CD4-positive, alpha-beta T cell (primary cell): ENCODE results near the gene PTPN3. TPM values are rescaled to one million over a fixed set of nuclear protein-coding genes. Genes with fewer than 3 reads are reported as not detected.

Experiments
- ATAC-seq: fragments of 200-7000 bp; cut with Tn5 transposase; one replicate; pipeline ENCODE4 v1.10.0; 2022; ENCODE audit warnings: mild to moderate bottlenecking; ENCODE audit not compliant: poor library complexity
- CTCF ChIA-PET: fragments of 350-600 bp; sonication (Branson Sonifier 250); formaldehyde crosslinking; loops from one replicate; lab custom pipeline; 2021; ENCODE audit warnings: antibody characterized with exemption, inconsistent platforms; lab: Charles Lee
- POLR2A ChIA-PET: fragments of 350-600 bp; sonication (Branson Sonifier 250); formaldehyde crosslinking; loops from one replicate; lab custom pipeline; 2021; ENCODE audit warnings: antibody characterized with exemption, inconsistent platforms; lab: Charles Lee
- DNase-seq, 14 experiments: peaks; one replicate each; pipeline ENCODE4 v3.0.0-alpha.2; 2013 to 2020; ENCODE audit warnings: mixed read lengths in 2 of 14
- H3K27ac ChIP-seq, 2 donors: one replicate each; pipeline versions ENCODE4 v1.5.1 to v1.7.0; 2013; ENCODE audit warnings: low read length in 2 of 2, low read depth in 1 of 2, mild to moderate bottlenecking in 1 of 2
- H3K27me3 ChIP-seq, 2 experiments: 1 replicate in 1 of 2; 2 replicates in 1 of 2; pipeline versions ENCODE4 v1.6.1 to v1.7.0; 2013; ENCODE audit warnings: low read length in 2 of 2, control low read depth in 1 of 2, mild to moderate bottlenecking in 1 of 2, moderate library complexity in 1 of 2; ENCODE audit not compliant: insufficient read depth in 2 of 2, control insufficient read depth in 1 of 2
- H3K36me3 ChIP-seq: one replicate; pipeline ENCODE4 v1.6.1; 2013; ENCODE audit warnings: low read length, control low read depth; ENCODE audit not compliant: insufficient read depth
- H3K4me1 ChIP-seq: one replicate; pipeline ENCODE4 v1.6.1; 2013; ENCODE audit warnings: low read length, control low read depth; ENCODE audit not compliant: insufficient read depth
- H3K4me3 ChIP-seq: one replicate; pipeline ENCODE4 v1.5.1; 2013; ENCODE audit warnings: mild to moderate bottlenecking, low read length, moderate library complexity
- H3K9me3 ChIP-seq, 2 experiments: 1 replicate in 1 of 2; 2 replicates in 1 of 2; pipeline versions ENCODE4 v1.6.1 to v1.7.0; 2013; ENCODE audit warnings: low read length in 2 of 2, mild to moderate bottlenecking in 2 of 2, control low read depth in 1 of 2, moderate library complexity in 1 of 2; ENCODE audit not compliant: control insufficient read depth in 1 of 2, insufficient read depth in 1 of 2
- H3K27ac Mint-ChIP-seq: one replicate; pipeline ENCODE4 v1.8.0; 2020; ENCODE audit warnings: mixed read lengths
- H3K27me3 Mint-ChIP-seq: one replicate; pipeline ENCODE4 v1.8.0; 2021; ENCODE audit warnings: mixed read lengths
- H3K36me3 Mint-ChIP-seq: one replicate; pipeline ENCODE4 v1.8.0; 2021; ENCODE audit warnings: low read depth, mixed read lengths
- H3K4me1 Mint-ChIP-seq: one replicate; pipeline ENCODE4 v1.8.0; 2021; ENCODE audit warnings: low read depth, mixed read lengths
- H3K4me3 Mint-ChIP-seq: one replicate; pipeline ENCODE4 v1.8.0; 2020; ENCODE audit warnings: mild to moderate bottlenecking, mixed read lengths
- H3K9me3 Mint-ChIP-seq: one replicate; pipeline ENCODE4 v1.8.0; 2020; ENCODE audit warnings: mixed read lengths
- intact Hi-C, 2 experiments: fragments of 100-400 bp; cut with DNase I in 1 of 2; cut with micrococcal nuclease in 1 of 2; formaldehyde crosslinking; loops; one replicate each; pipeline versions ENCODE4 v1.15.1 to v1.9.0; 2023 to 2025; cut with DNase I, micrococcal nuclease
- total RNA-seq, 174 experiments: library from RNA in 2 of 174; stranded (reverse) in 2 of 174; gene quantifications; one replicate each; pipeline ENCODE4 v1.2.3 and lab custom pipeline; 2021 to 2026
- TF ChIP-seq, protein P1 (sequence below): fragments of 200-600 bp; IDR thresholded peaks from one replicate; pipeline ENCODE4 v1.8.0; 2022; ENCODE audit warnings: antibody characterized with exemption, mild to moderate bottlenecking

Gene PTPN3
- total RNA-seq, 2 experiments from 2014 or later: not detected

DNA sequence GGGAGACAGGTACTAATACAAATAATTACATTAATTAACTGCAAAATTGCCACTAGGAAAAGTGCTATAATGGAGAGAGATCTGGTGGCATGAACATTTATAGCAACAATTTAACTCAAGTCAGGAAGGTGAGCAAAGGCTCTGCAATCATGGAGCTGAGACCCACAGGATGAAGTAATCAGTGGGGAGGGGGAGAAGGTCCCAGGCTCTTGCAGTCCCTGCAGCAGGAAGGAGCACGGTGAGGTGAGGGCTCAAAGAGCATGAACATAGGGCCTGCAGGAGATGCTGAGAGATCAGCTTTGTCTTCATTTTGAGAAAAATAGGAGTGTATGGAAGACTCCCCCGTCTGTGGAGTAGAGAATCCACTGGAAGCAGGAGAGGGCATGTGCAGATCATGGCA is 6.5 kb downstream of the PTPN3 start:
- TF ChIP-seq, protein P1, sequence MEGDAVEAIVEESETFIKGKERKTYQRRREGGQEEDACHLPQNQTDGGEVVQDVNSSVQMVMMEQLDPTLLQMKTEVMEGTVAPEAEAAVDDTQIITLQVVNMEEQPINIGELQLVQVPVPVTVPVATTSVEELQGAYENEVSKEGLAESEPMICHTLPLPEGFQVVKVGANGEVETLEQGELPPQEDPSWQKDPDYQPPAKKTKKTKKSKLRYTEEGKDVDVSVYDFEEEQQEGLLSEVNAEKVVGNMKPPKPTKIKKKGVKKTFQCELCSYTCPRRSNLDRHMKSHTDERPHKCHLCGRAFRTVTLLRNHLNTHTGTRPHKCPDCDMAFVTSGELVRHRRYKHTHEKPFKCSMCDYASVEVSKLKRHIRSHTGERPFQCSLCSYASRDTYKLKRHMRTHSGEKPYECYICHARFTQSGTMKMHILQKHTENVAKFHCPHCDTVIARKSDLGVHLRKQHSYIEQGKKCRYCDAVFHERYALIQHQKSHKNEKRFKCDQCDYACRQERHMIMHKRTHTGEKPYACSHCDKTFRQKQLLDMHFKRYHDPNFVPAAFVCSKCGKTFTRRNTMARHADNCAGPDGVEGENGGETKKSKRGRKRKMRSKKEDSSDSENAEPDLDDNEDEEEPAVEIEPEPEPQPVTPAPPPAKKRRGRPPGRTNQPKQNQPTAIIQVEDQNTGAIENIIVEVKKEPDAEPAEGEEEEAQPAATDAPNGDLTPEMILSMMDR: no peak
- Mint-ChIP-seq H3K27ac (no peak overlapping the region), H3K27me3 (peaks cover 57% of the 10 kb centered on the region), H3K4me3 (no peak overlapping the region), H3K9me3 (no peaks in the 10 kb centered on the region), H3K4me1 (no peaks in the 10 kb centered on the region), H3K36me3 (no peaks in the 10 kb centered on the region)
- peaks cover 7 to 9% of the 10 kb centered on the region in 2 experiments for H3K27me3 ChIP-seq
- no peak overlapping the region for H3K4me3 ChIP-seq
- no peak overlapping the region for H3K27ac ChIP-seq
- no peaks in the 10 kb centered on the region for H3K9me3 ChIP-seq
- no peak for ATAC-seq
- ChIA-PET POLR2A (no interaction called here), CTCF (interaction anchor here (0.8 kb wide), 1 partner anchor 9 kb away, joined by 3 read pairs; no protein-coding TSS in a partner anchor)
- intact Hi-C loops: no loop called here
- H3K36me3 ChIP-seq: no peaks in the 10 kb centered on the region
- no peak for DNase-seq
- no peaks in the 10 kb centered on the region for H3K4me1 ChIP-seq

DNA sequence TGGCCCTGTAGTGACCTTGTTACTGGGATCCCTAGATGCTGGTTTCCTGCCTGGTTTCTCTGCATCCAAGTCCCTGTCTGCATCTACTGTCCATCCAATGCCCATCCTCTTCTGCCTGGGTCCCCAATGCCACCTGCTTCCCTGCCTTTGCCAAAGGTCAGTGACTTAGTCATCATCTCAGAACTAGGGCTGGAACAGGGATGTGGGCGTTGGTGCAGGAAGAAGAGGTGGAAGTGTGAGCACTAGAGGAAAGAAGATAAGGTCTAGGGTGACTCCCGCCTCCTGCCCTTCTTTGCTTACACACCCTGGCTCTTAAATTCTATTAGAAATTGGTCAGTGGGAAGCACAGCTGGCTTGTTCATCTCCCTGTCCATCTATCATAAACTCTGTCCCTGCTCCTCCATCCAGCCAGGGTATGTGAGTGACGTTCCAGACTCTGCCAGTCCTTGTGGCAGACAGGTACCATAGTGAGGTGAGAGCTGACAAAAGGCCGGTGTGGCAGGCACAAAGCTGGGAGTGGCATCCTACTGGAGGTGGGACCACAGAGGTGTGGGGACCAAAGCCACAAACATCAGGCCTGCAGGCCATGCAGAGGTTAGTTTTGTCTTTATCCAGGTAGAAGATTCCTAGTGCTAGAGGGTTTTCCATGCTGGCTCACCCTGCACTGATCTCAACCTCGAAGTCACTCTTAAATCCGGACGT is 9.2 kb downstream of the PTPN3 start:
- Mint-ChIP-seq H3K4me3 (no peak overlapping the region), H3K9me3 (no peaks in the 10 kb centered on the region), H3K36me3 (no peaks in the 10 kb centered on the region), H3K27ac (no peak overlapping the region), H3K27me3 (peaks cover 42% of the 10 kb centered on the region), H3K4me1 (no peaks in the 10 kb centered on the region)
- no peak for ATAC-seq
- no peak for DNase-seq
- Histone ChIP-seq H3K36me3 (no peaks in the 10 kb centered on the region), H3K9me3 (peaks cover 0 to 5% of the 10 kb centered on the region in 2 experiments), H3K4me3 (no peak overlapping the region), H3K27ac (no peak overlapping the region), H3K4me1 (no peaks in the 10 kb centered on the region), H3K27me3 (peaks cover 0 to 5% of the 10 kb centered on the region in 2 experiments)
- POLR2A ChIA-PET: no interaction called here
- TF ChIP-seq, protein P1: no peak
- intact Hi-C loops: no loop called here
- CTCF ChIA-PET: no interaction called here

DNA sequence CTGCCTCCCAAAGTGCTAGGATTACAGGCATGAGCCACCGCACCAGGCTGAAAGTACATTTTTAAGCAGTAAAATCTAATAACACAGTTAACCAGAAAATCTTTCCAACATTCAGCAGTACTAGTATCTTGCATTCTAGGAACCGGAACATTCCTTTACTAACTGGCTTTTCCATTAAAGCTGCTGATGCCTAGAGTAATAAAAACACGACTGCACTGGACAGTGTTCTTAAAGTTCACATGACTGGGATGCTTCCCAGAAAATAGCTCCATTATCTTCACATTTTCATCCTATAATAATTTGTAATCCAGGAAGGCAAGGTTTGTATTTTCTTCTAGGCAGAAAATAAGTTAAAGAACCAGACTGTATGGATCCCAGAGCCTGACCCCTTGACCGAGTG is 9.8 kb downstream of the PTPN3 start:
- H3K27ac Mint-ChIP-seq: no peak overlapping the region
- no peaks in the 10 kb centered on the region for H3K36me3 Mint-ChIP-seq
- Histone ChIP-seq H3K4me3 (no peak overlapping the region), H3K27ac (no peak overlapping the region), H3K9me3 (peaks cover 0 to 6% of the 10 kb centered on the region in 2 experiments), H3K27me3 (peaks cover 0 to 5% of the 10 kb centered on the region in 2 experiments), H3K36me3 (no peaks in the 10 kb centered on the region), H3K4me1 (no peaks in the 10 kb centered on the region)
- no peaks in the 10 kb centered on the region for H3K4me1 Mint-ChIP-seq
- DNase-seq (no peak), ATAC-seq (no peak)
- TF ChIP-seq, protein P1: no peak
- peaks cover 44% of the 10 kb centered on the region for H3K27me3 Mint-ChIP-seq
- intact Hi-C loops: no loop called here
- H3K9me3 Mint-ChIP-seq: no peaks in the 10 kb centered on the region
- H3K4me3 Mint-ChIP-seq: no peak overlapping the region
- ChIA-PET POLR2A (no interaction called here), CTCF (interaction anchor here (0.6 kb wide), 1 partner anchor 31 kb away, joined by 3 read pairs; no protein-coding TSS in a partner anchor)
